Measurements from ENCODE around the gene PKLR. TPM values are rescaled to one million over a fixed set of nuclear protein-coding genes. Genes with fewer than 3 reads are reported as not detected.

PKLR gene
- total RNA-seq, 1 experiment from 2014 or later, result 0.17 TPM

DNA sequence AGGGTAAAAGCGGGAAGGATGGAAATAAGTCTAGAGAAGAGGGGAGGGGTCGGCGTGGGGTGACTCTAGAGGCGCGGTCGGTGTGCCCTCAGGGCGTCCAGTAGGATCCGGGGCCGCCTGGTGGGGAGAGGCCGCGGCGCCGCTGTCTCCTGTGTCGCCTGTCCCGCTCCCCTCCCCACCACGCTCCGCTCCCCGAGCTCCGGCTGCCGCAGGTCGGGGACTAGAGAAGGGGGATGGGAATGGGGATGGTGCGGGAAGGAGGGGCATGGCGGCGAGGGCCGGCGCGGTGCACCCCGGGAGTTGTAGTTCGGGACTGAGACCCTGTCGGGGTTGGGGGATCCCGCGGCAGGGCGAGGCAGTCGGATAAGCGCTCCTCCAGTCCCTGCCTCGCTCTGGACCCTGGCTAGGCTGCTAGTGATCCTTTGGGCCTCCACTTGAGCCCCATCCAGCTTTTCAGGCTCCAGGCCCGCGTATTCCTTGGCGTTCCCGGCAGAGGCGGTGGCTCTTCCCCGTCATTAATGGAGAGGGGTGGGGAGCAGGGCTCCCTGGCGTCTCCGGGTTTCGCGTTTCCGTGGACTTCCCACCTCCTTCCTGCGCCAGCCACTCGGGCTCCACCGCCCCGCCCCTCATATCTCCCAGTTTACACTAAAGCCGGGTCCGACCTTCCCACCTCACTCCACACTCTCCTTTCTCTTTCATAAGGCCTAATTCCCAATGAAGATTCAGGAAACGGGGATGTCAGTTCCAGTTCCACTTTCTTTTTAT is 45.8 kb downstream of the PKLR start, which contains the start of gene ENTREP3 (continued):
- TF ChIP-seq EGR1 (IDR thresholded peaks at IDR 0.05; ENCODE audit: low read depth), result no peak
- TF ChIP-seq ZFX (IDR thresholded peaks at IDR 0.05), result peak; percentile 59; the same call in 1 of the 2 replicates
- no peak for TF ChIP-seq CBX3 (IDR thresholded peaks at IDR 0.05; ENCODE audit: low read depth)
- no peak for TF ChIP-seq TCF7L2 (IDR thresholded peaks at IDR 0.05; ENCODE audit: borderline replicate concordance, extremely low read depth, insufficient read depth, insufficient read length)

DNA sequence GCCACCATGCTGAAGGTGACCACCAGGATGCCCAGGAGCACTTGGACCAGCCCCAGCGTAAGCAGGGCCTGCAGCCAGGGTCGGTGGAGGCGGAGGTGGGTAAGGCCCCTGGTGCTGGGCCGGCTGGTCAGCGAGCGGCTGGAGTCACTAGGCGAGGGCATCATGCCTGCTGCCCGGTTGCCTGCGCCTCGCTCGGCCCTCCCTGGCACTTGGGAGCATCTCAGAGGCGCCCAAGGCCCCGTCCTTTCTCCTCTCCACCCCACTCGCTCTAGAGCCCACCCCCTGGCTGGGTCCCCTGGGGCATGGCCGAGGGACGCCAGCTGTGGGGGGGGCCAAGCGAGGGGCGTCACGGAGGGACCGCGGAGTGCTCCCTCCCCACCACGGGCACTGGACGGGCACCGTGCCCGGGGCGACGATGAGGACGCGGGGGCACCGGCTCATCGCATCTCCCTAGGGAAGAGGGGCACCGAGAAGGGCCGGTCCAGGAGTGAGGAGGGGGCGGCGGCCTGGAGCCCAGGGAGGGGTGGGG is 46.5 kb downstream of the PKLR start:
- POLR2A ChIA-PET, result interaction anchor here (0.8 kb wide), 1 partner anchor 18 kb away, joined by 3 read pairs; the partner anchor contains the start of gene CLK2
- Histone ChIP-seq H3K36me3 (ENCODE audit: control insufficient read depth in 1 of 2, insufficient read depth in 2 of 2, low read length in 2 of 2) (peaks cover 7 to 12% of the 10 kb centered on the region in 2 experiments; a peak in 3 of 4 replicates), H3K9me2 (ENCODE audit: insufficient read depth) (no peaks in the 10 kb centered on the region), H3K4me3 (replicated peaks in 1 of 2; ENCODE audit: low read depth in 1 of 2, low read length in 2 of 2) (peak overlapping the region; percentile 75 to 84), H3K9me3 (ENCODE audit: control insufficient read depth in 1 of 2, insufficient read depth in 1 of 2, low read depth in 1 of 2, low read length in 2 of 2) (no peaks in the 10 kb centered on the region), H3K4me2 (ENCODE audit: low read length) (peak overlapping the region; percentile 95), H4K20me1 (ENCODE audit: insufficient read depth) (no peaks in the 10 kb centered on the region), H3K4me1 (ENCODE audit: control insufficient read depth in 1 of 2, insufficient read depth in 2 of 2, low read length in 2 of 2) (peaks cover 16 to 35% of the 10 kb centered on the region in 2 experiments; a peak in 3 of 4 replicates), H3K27ac (ENCODE audit: low read depth, low read length) (peak overlapping the region; percentile 62), H3K27me3 (ENCODE audit: insufficient read depth, low read length) (no peaks in the 10 kb centered on the region), H3K79me2 (ENCODE audit: insufficient read depth, low read length) (peaks cover 11% of the 10 kb centered on the region; the same call in 1 of the 2 replicates), H3K9ac (ENCODE audit: low read length) (peak overlapping the region; percentile 81), H2AFZ (ENCODE audit: low read depth, low read length, poor library complexity, severe bottlenecking) (no peak overlapping the region)
- ATAC-seq (peak; percentile 6), DNase-seq (ENCODE audit: low read depth, low spot score) (no peak)
- CTCF ChIA-PET, result interaction anchor here (0.5 kb wide), 1 partner anchor 60 kb away, joined by 3 read pairs; no protein-coding TSS in a partner anchor
- no TSS peak for BruUV-seq (replicated peaks)
- TF ChIP-seq CBX3 (IDR thresholded peaks at IDR 0.05; ENCODE audit: low read depth) (no peak), CEBPB (IDR thresholded peaks at IDR 0.05; ENCODE audit: low read depth) (no peak), SRF (IDR thresholded peaks at IDR 0.05; ENCODE audit: low read depth) (no peak), EZH2phosphoT487 (IDR thresholded peaks at IDR 0.05; ENCODE audit: borderline replicate concordance) (no peak), EZH2 (IDR thresholded peaks at IDR 0.05) (no peak), JUND (IDR thresholded peaks at IDR 0.05) (no peak), SP1 (IDR thresholded peaks at IDR 0.05; ENCODE audit: low read depth) (no peak), ZNF274 (IDR thresholded peaks at IDR 0.05; ENCODE audit: low read depth, low read length) (no peak), EGR1 (IDR thresholded peaks at IDR 0.05; ENCODE audit: low read depth) (no peak), TCF7L2 (IDR thresholded peaks at IDR 0.05; ENCODE audit: borderline replicate concordance, extremely low read depth, insufficient read depth, insufficient read length) (no peak), SIN3A (IDR thresholded peaks at IDR 0.05; ENCODE audit: low read depth) (no peak), POLR2A (IDR thresholded peaks at IDR 0.05; ENCODE audit: borderline replicate concordance, extremely low read depth, insufficient read depth, insufficient read length) (no peak)
- TF ChIP-seq, protein P1, sequence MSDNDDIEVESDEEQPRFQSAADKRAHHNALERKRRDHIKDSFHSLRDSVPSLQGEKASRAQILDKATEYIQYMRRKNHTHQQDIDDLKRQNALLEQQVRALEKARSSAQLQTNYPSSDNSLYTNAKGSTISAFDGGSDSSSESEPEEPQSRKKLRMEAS (IDR thresholded peaks at IDR 0.05), result no peak
- TF ChIP-seq, protein P2, sequence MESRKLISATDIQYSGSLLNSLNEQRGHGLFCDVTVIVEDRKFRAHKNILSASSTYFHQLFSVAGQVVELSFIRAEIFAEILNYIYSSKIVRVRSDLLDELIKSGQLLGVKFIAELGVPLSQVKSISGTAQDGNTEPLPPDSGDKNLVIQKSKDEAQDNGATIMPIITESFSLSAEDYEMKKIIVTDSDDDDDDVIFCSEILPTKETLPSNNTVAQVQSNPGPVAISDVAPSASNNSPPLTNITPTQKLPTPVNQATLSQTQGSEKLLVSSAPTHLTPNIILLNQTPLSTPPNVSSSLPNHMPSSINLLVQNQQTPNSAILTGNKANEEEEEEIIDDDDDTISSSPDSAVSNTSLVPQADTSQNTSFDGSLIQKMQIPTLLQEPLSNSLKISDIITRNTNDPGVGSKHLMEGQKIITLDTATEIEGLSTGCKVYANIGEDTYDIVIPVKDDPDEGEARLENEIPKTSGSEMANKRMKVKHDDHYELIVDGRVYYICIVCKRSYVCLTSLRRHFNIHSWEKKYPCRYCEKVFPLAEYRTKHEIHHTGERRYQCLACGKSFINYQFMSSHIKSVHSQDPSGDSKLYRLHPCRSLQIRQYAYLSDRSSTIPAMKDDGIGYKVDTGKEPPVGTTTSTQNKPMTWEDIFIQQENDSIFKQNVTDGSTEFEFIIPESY (IDR thresholded peaks at IDR 0.05; ENCODE audit: extremely low read depth, insufficient replicate concordance, low read length), result no peak
- TF ChIP-seq, protein P3, sequence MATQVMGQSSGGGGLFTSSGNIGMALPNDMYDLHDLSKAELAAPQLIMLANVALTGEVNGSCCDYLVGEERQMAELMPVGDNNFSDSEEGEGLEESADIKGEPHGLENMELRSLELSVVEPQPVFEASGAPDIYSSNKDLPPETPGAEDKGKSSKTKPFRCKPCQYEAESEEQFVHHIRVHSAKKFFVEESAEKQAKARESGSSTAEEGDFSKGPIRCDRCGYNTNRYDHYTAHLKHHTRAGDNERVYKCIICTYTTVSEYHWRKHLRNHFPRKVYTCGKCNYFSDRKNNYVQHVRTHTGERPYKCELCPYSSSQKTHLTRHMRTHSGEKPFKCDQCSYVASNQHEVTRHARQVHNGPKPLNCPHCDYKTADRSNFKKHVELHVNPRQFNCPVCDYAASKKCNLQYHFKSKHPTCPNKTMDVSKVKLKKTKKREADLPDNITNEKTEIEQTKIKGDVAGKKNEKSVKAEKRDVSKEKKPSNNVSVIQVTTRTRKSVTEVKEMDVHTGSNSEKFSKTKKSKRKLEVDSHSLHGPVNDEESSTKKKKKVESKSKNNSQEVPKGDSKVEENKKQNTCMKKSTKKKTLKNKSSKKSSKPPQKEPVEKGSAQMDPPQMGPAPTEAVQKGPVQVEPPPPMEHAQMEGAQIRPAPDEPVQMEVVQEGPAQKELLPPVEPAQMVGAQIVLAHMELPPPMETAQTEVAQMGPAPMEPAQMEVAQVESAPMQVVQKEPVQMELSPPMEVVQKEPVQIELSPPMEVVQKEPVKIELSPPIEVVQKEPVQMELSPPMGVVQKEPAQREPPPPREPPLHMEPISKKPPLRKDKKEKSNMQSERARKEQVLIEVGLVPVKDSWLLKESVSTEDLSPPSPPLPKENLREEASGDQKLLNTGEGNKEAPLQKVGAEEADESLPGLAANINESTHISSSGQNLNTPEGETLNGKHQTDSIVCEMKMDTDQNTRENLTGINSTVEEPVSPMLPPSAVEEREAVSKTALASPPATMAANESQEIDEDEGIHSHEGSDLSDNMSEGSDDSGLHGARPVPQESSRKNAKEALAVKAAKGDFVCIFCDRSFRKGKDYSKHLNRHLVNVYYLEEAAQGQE (IDR thresholded peaks at IDR 0.05; ENCODE audit: low read depth), result no peak
- RAD21 ChIA-PET (ENCODE audit: low non-redundant PET in 1 of 2, low total read pairs in 2 of 2, uncharacterized antibody in 2 of 2, unreplicated experiment in 2 of 2), result no interaction called here
- intact Hi-C loops (cut with micrococcal nuclease), result loop anchor here (5.0 kb wide), 1 partner anchor 53 kb away; the partner anchor contains the start of gene FDPS
